ENCODE measurements around the gene NELL1.
"Not testable (repeated sequence)": the region's sequence is repeated elsewhere in the genome, so short reads cannot be mapped to it uniquely, and the experiment has no call there.

The NELL1 gene

GRCh38 chr11:21110415-21110814, 441.0 kb downstream of the NELL1 start:
- no peak for DNase-seq (ENCODE audit: low read depth)

GRCh38 chr11:21113876-21114275, 444.5 kb downstream of the NELL1 start:
- no peak for DNase-seq (ENCODE audit: low read depth)

GRCh38 chr11:21116009-21116408, 446.6 kb downstream of the NELL1 start:
- DNase-seq (ENCODE audit: low read depth), result no peak

GRCh38 chr11:21119411-21119810, 450.0 kb downstream of the NELL1 start:
- DNase-seq (ENCODE audit: low read depth), result no peak

GRCh38 chr11:21121991-21122390, 452.6 kb downstream of the NELL1 start:
- DNase-seq (ENCODE audit: low read depth), result no peak

GRCh38 chr11:21122523-21122922, 453.1 kb downstream of the NELL1 start:
- no peak for DNase-seq (ENCODE audit: low read depth)

- DNase-seq (ENCODE audit: low read depth), result no peak
Observed at GRCh38 chr11:21132146-21132720, 462.8 kb downstream of the NELL1 start.

- no peak for DNase-seq (ENCODE audit: low read depth)
Observed at GRCh38 chr11:21133244-21133643, 463.9 kb downstream of the NELL1 start.

- DNase-seq (ENCODE audit: low read depth), result no peak
Observed at GRCh38 chr11:21133722-21134121, 464.3 kb downstream of the NELL1 start.

- no peak for DNase-seq (ENCODE audit: low read depth)
Observed at GRCh38 chr11:21137803-21138202, 468.4 kb downstream of the NELL1 start.

- not testable (repeated sequence) for DNase-seq (ENCODE audit: low read depth)
Observed at GRCh38 chr11:21141557-21141956, 472.2 kb downstream of the NELL1 start.

GRCh38 chr11:21142007-21142406, 472.6 kb downstream of the NELL1 start:
- no peak for DNase-seq (ENCODE audit: low read depth)

- DNase-seq (ENCODE audit: low read depth), result no peak
Observed at GRCh38 chr11:21144531-21144930, 475.1 kb downstream of the NELL1 start.

- DNase-seq (ENCODE audit: low read depth), result no peak
Observed at GRCh38 chr11:21148376-21148775, 479.0 kb downstream of the NELL1 start.

GRCh38 chr11:21160140-21160539, 490.8 kb downstream of the NELL1 start:
- DNase-seq (ENCODE audit: low read depth), result no peak

- no peak for DNase-seq (ENCODE audit: low read depth)
Observed at GRCh38 chr11:21169639-21170038, 500.3 kb downstream of the NELL1 start.

- DNase-seq (ENCODE audit: low read depth), result no peak
Observed at GRCh38 chr11:21173476-21173875, 504.1 kb downstream of the NELL1 start.

- DNase-seq (ENCODE audit: low read depth), result no peak
Observed at GRCh38 chr11:21174781-21175180, 505.4 kb downstream of the NELL1 start.

- DNase-seq (ENCODE audit: low read depth), result no peak
Observed at GRCh38 chr11:21177379-21177778, 508.0 kb downstream of the NELL1 start.

- DNase-seq (ENCODE audit: low read depth), result no peak
Observed at GRCh38 chr11:21179770-21180169, 510.4 kb downstream of the NELL1 start.

- DNase-seq (ENCODE audit: low read depth), result no peak
Observed at GRCh38 chr11:21180182-21180581, 510.8 kb downstream of the NELL1 start.

- DNase-seq (ENCODE audit: low read depth), result no peak
Observed at GRCh38 chr11:21185959-21186358, 516.6 kb downstream of the NELL1 start.

GRCh38 chr11:21190181-21190580, 520.8 kb downstream of the NELL1 start:
- DNase-seq (ENCODE audit: low read depth), result no peak

- DNase-seq (ENCODE audit: low read depth), result no peak
Observed at GRCh38 chr11:21195995-21196394, 526.6 kb downstream of the NELL1 start.

- DNase-seq (ENCODE audit: low read depth), result no peak
Observed at GRCh38 chr11:21198498-21198897, 529.1 kb downstream of the NELL1 start.

All from fibroblast of gingiva (primary cell).